Hair follicular keratinocyte (primary cell): Measurements from ENCODE around the gene ZNF226. TPM values are rescaled to one million over a fixed set of nuclear protein-coding genes. Genes with fewer than 3 reads are reported as not detected.

Source experiments
- total RNA-seq: library from RNA; depleted of rRNA; stranded (reverse); fragments of >200 nt; gene quantifications from 2 replicates; pipeline ENCODE4 v1.2.3, GENCODE V29; 2015

Gene ZNF226
- total RNA-seq: 5.2 and 15.1 TPM in 2 replicates

DNA sequence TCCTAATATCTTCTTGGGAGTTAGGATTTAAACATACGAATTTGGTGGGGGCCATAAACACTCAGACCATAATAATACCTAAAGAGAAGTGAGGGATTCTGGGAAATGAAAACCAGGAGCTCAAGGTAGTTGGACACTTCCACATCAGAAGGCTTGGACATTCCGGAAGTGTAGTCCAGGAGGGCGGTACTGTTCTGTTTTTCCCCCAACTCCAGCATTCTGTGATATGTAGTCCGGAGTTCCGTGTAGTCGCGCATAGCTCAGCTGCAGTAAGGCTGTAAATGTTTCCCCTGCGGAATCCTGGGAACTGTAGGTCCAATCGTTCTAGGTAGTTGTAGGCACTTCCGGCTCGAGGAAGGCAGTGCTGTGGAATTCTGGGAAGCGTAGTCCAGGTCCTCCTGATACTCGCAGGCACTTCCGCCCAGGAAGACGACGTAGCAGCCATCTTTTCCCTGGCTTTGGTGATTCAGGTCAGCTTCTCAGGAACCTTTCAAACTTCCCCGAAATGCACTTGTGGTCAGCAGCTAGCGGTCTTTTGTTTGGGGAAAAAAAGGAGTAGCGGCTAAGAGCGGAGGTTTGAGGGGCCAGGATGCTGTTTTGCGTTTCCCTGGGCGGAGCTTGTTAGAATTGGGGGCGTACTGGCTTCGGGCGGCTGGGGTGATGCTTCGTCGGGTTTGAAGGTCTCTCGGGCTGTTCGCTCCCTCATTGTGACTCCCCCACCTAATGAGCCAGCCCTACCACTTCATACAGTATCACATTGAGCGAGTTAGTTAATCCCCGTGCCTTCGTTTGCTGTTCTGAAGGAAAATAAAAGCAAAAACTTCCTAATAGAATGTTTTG lies at the start of gene ZNF226:
Gene ZNF226, plus strand, starts transcription at position 428 of the 840 bp plus-strand sequence. CDS start 4,981 bp downstream, outside the sequence.

GRCh38 chr19:44141191-44142058 lies 23.5 kb upstream of the ZNF226 start, which contains the start of gene ZNF234:
TSS of gene ZNF234 (plus strand) at chr19:44141554. CDS start at chr19:44144633, 3,079 bp downstream.

GRCh38 chr19:44212250-44212865 lies 47.5 kb downstream of the ZNF226 start, which contains the start of gene ZNF227:
TSS of gene ZNF227 (plus strand) at chr19:44212532. CDS start at chr19:44217793, 5,261 bp downstream.

Other genes with a start within 250 kb of the ZNF226 start
- 4.9 and 5.2 TPM in 2 replicates for gene ZNF45, start 229.8 kb upstream of the ZNF226 start, total RNA-seq
- gene ZNF221, start 213.9 kb upstream of the ZNF226 start, total RNA-seq: 1.1 and 1.9 TPM in 2 replicates
- 3.8 and 4.1 TPM in 2 replicates for gene ZNF155, start 180.9 kb upstream of the ZNF226 start, total RNA-seq
- 0.86 and 2.2 TPM in 2 replicates for gene ZNF230, start 162.1 kb upstream of the ZNF226 start, total RNA-seq
- 2.5 and 4.4 TPM in 2 replicates for gene ZNF222, start 139.7 kb upstream of the ZNF226 start, total RNA-seq
- gene ZNF223, start 113.1 kb upstream of the ZNF226 start, total RNA-seq: 2.2 and 4.3 TPM in 2 replicates
- gene ZNF284, start 92.9 kb upstream of the ZNF226 start, total RNA-seq: 0.80 and 0.86 TPM in 2 replicates
- 9.2 and 11.9 TPM in 2 replicates for gene ZNF224, start 70.7 kb upstream of the ZNF226 start, total RNA-seq
- gene ZNF225, start 51.7 kb upstream of the ZNF226 start, total RNA-seq: 1.2 and 1.7 TPM in 2 replicates
- gene ZNF234, start 23.5 kb upstream of the ZNF226 start, total RNA-seq: 2.0 and 2.6 TPM in 2 replicates
- 6.8 TPM in 2 replicates for gene ZNF227, start 47.4 kb downstream of the ZNF226 start, total RNA-seq
- 0.04 TPM in 1 of 2 replicates, not detected in the other for gene ZNF233, start 94.8 kb downstream of the ZNF226 start, total RNA-seq
- 1.6 and 2.5 TPM in 2 replicates for gene ZNF235, start 139.9 kb downstream of the ZNF226 start, total RNA-seq
- 1.1 and 1.6 TPM in 2 replicates for gene ZNF112, start 191.6 kb downstream of the ZNF226 start, total RNA-seq
- gene ZNF285, start 236.5 kb downstream of the ZNF226 start, total RNA-seq: 1.2 and 9.5 TPM in 2 replicates